ENCODE data around the gene FKRP. TPM values are rescaled to one million over a fixed set of nuclear protein-coding genes. Genes with fewer than 3 reads are reported as not detected.

Gene FKRP
- polyA plus RNA-seq, 4 donors, result 7.0 to 14.6 (median 8.8) TPM

GRCh38 chr19:46722004-46722380 lies 23.9 kb upstream of the FKRP start:
- Histone ChIP-seq H3K9me3 (ENCODE audit: control insufficient read depth in 2 of 2, insufficient read depth in 1 of 2, low read depth in 1 of 2, low read length in 1 of 2) (no peaks in the 10 kb centered on the region), H3K27ac (ENCODE audit: low read depth in 1 of 3, low read length in 2 of 3) (no peak overlapping the region), H3K27me3 (ENCODE audit: control insufficient read depth in 3 of 3, insufficient read depth in 3 of 3, low read length in 3 of 3) (no peaks in the 10 kb centered on the region), H3K4me3 (ENCODE audit: low read depth in 1 of 3, low read length in 3 of 3) (no peak overlapping the region), H3K36me3 (ENCODE audit: control insufficient read depth in 3 of 3, insufficient read depth in 2 of 3, low read depth in 1 of 3, low read length in 3 of 3) (peaks cover 16 to 90% (median 27%) of the 10 kb centered on the region in 3 donors), H3K4me1 (ENCODE audit: control insufficient read depth in 3 of 3, insufficient read depth in 2 of 3, low read depth in 1 of 3, low read length in 2 of 3) (peaks cover 0 to 11% (median 3%) of the 10 kb centered on the region in 3 donors)
- WGBS, 3 donors, result 84 to 85% (median 85%) methylated on average over 17 of the region's 17 CpGs
- DNase-seq (no peak), FAIRE-seq (no peak)

GRCh38 chr19:46722421-46723022 lies 23.3 kb upstream of the FKRP start:
- Histone ChIP-seq H3K27me3 (ENCODE audit: control insufficient read depth in 3 of 3, insufficient read depth in 3 of 3, low read length in 3 of 3) (no peaks in the 10 kb centered on the region), H3K4me1 (ENCODE audit: control insufficient read depth in 3 of 3, insufficient read depth in 2 of 3, low read depth in 1 of 3, low read length in 2 of 3) (peaks cover 0 to 8% (median 3%) of the 10 kb centered on the region in 3 donors), H3K27ac (ENCODE audit: low read depth in 1 of 3, low read length in 2 of 3) (no peak overlapping the region), H3K4me3 (ENCODE audit: low read depth in 1 of 3, low read length in 3 of 3) (no peak overlapping the region), H3K9me3 (ENCODE audit: control insufficient read depth in 2 of 2, insufficient read depth in 1 of 2, low read depth in 1 of 2, low read length in 1 of 2) (no peaks in the 10 kb centered on the region), H3K36me3 (ENCODE audit: control insufficient read depth in 3 of 3, insufficient read depth in 2 of 3, low read depth in 1 of 3, low read length in 3 of 3) (peaks cover 16 to 95% (median 32%) of the 10 kb centered on the region in 3 donors)
- WGBS, 3 donors, result 77 to 94% (median 81%) methylated on average over 20 to 25 of the region's 25 CpGs
- no peak for DNase-seq
- FAIRE-seq, result no peak

DNA sequence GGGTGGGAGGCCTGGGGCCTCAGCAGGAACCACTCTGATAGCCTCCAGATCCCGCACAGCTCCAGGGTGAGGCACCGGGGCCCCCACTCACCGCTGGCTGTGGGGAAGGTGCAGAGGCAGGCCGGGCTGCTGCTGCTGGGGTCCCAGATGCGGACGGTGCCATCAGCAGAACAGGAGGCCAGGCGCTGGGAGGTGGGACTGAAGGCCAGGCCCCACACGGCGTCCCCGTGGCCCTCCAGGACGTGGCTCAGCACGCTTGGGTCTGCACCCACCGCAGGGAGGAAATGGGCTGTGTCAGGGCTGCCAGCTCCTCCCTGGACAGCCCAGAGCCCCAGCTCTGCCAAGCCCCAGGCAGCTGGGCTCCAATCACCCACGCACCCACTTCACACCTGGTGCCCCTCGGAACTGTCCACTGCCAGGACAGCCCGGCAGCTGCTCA lies 22.8 kb upstream of the FKRP start:
- Histone ChIP-seq H3K27ac (ENCODE audit: low read depth in 1 of 3, low read length in 2 of 3) (no peak overlapping the region), H3K27me3 (ENCODE audit: control insufficient read depth in 3 of 3, insufficient read depth in 3 of 3, low read length in 3 of 3) (no peaks in the 10 kb centered on the region), H3K4me1 (ENCODE audit: control insufficient read depth in 3 of 3, insufficient read depth in 2 of 3, low read depth in 1 of 3, low read length in 2 of 3) (peaks cover 0 to 4% (median under 1%) of the 10 kb centered on the region in 3 donors), H3K36me3 (ENCODE audit: control insufficient read depth in 3 of 3, insufficient read depth in 2 of 3, low read depth in 1 of 3, low read length in 3 of 3) (peaks cover 16 to 98% (median 34%) of the 10 kb centered on the region in 3 donors), H3K9me3 (ENCODE audit: control insufficient read depth in 2 of 2, insufficient read depth in 1 of 2, low read depth in 1 of 2, low read length in 1 of 2) (no peaks in the 10 kb centered on the region), H3K4me3 (ENCODE audit: low read depth in 1 of 3, low read length in 3 of 3) (no peak overlapping the region)
- FAIRE-seq, result no peak
- DNase-seq, result no peak
- 74 to 95% (median 81%) methylated on average over 14 to 16 of the region's 16 CpGs for WGBS, 3 donors

DNA sequence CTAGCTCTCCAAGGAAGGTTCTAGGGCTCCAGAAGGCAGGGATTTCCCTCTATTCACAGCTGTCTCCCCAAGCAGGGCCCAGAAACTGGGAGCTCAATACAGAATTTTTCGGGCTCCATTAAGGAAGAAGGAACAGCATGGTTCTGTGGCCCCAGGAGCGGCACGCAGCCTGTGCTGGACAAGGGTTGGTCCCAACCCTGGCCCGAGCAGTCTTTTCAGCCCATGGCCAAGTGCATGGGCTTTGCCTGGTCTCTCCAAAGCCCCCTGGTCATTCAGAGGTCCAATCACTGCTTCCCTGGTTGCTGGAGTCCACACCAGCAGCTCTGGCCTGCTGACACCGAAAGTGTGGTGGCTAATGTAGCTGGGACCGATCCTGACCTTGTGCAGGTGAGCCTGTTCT lies 22.4 kb upstream of the FKRP start:
- Histone ChIP-seq H3K4me3 (ENCODE audit: low read depth in 1 of 3, low read length in 3 of 3) (no peak overlapping the region), H3K36me3 (ENCODE audit: control insufficient read depth in 3 of 3, insufficient read depth in 2 of 3, low read depth in 1 of 3, low read length in 3 of 3) (peaks cover 16 to 99% (median 35%) of the 10 kb centered on the region in 3 donors), H3K4me1 (ENCODE audit: control insufficient read depth in 3 of 3, insufficient read depth in 2 of 3, low read depth in 1 of 3, low read length in 2 of 3) (peaks cover 0 to 4% (median 0%) of the 10 kb centered on the region in 3 donors), H3K27me3 (ENCODE audit: control insufficient read depth in 3 of 3, insufficient read depth in 3 of 3, low read length in 3 of 3) (no peaks in the 10 kb centered on the region), H3K9me3 (ENCODE audit: control insufficient read depth in 2 of 2, insufficient read depth in 1 of 2, low read depth in 1 of 2, low read length in 1 of 2) (no peaks in the 10 kb centered on the region), H3K27ac (ENCODE audit: low read depth in 1 of 3, low read length in 2 of 3) (no peak overlapping the region)
- DNase-seq (no peak), FAIRE-seq (no peak)
- 93 to 96% (median 95%) methylated on average over 6 of the region's 6 CpGs for WGBS, 3 donors

DNA sequence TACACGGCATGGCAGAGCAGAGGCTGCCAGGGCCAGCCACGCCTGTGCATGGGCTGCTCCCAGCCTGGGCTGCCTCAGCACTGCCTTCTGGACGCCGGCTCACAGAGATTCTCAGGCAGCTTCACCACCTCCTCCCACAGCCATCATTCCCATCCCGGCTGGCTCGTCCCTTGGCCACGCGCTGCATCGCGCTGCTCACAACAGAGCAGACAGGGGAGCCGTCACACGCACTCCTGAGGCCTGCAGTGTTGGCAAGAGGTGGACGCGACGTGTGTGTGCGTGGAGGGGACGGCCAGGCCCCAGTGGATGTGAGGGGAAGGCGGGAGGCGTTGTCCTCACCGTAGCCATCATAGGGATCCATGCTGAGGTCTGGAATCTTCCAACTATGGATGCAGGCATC lies 21.4 kb upstream of the FKRP start:
- DNase-seq, result no peak
- peaks cover 21 to 99% (median 40%) of the 10 kb centered on the region in 3 donors for H3K36me3 ChIP-seq (ENCODE audit: control insufficient read depth in 3 of 3, insufficient read depth in 2 of 3, low read depth in 1 of 3, low read length in 3 of 3)

GRCh38 chr19:46725036-46725820 lies 20.6 kb upstream of the FKRP start:
- no peak overlapping the region for H3K27ac ChIP-seq (ENCODE audit: low read depth in 1 of 3, low read length in 2 of 3)
- H3K9me3 ChIP-seq (ENCODE audit: control insufficient read depth in 2 of 2, insufficient read depth in 1 of 2, low read depth in 1 of 2, low read length in 1 of 2), result no peaks in the 10 kb centered on the region
- 92 to 95% (median 95%) methylated on average over 26 of the region's 26 CpGs for WGBS, 3 donors
- no peak for DNase-seq
- peaks cover 20 to 99% (median 44%) of the 10 kb centered on the region in 3 donors for H3K36me3 ChIP-seq (ENCODE audit: control insufficient read depth in 3 of 3, insufficient read depth in 2 of 3, low read depth in 1 of 3, low read length in 3 of 3)
- peaks cover 0 to 4% (median 0%) of the 10 kb centered on the region in 3 donors for H3K4me1 ChIP-seq (ENCODE audit: control insufficient read depth in 3 of 3, insufficient read depth in 2 of 3, low read depth in 1 of 3, low read length in 2 of 3)
- no peak for FAIRE-seq
- H3K27me3 ChIP-seq (ENCODE audit: control insufficient read depth in 3 of 3, insufficient read depth in 3 of 3, low read length in 3 of 3), result no peaks in the 10 kb centered on the region
- H3K4me3 ChIP-seq (ENCODE audit: low read depth in 1 of 3, low read length in 3 of 3), result no peak overlapping the region

More for the DNA sequence above, 21.4 kb upstream of the FKRP start:
- no peaks in the 10 kb centered on the region for H3K27me3 ChIP-seq (ENCODE audit: control insufficient read depth in 3 of 3, insufficient read depth in 3 of 3, low read length in 3 of 3)
- no peak overlapping the region for H3K27ac ChIP-seq (ENCODE audit: low read depth in 1 of 3, low read length in 2 of 3)
- H3K9me3 ChIP-seq (ENCODE audit: control insufficient read depth in 2 of 2, insufficient read depth in 1 of 2, low read depth in 1 of 2, low read length in 1 of 2), result no peaks in the 10 kb centered on the region
- H3K4me3 ChIP-seq (ENCODE audit: low read depth in 1 of 3, low read length in 3 of 3), result no peak overlapping the region
- FAIRE-seq, result no peak
- peaks cover 0 to 4% (median 0%) of the 10 kb centered on the region in 3 donors for H3K4me1 ChIP-seq (ENCODE audit: control insufficient read depth in 3 of 3, insufficient read depth in 2 of 3, low read depth in 1 of 3, low read length in 2 of 3)
- 88 to 92% (median 88%) methylated on average over 19 to 20 of the region's 20 CpGs for WGBS, 3 donors

DNA sequence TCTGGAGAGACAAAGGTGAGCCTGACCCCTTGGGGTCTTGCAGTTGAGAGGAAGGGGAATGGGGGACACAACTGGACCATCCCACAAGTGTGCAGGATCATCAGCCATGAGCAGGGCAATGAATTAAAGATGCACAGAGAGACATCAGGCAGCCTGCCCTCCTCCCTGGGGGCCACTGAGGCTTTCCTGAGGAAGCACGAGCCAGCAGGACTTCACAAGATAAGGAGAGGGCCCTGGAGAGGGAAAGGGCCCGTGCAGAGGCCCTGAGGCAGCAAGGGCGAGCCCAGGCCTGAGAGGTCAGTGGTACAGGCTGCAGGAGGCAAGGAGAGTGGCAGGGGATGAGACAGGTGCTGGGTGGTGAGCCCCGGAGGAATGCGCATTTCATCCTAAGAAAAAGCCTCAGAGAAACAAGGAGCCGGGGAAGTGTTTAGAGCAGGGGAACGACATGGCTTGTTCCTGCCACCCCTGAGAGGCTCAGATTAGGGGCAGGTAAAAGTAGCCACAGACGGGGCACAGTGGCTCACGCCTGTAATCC lies 19.9 kb upstream of the FKRP start:
- no peak overlapping the region for H3K4me3 ChIP-seq (ENCODE audit: low read depth in 1 of 3, low read length in 3 of 3)
- DNase-seq (no peak), FAIRE-seq (no peak)
- 83 to 89% (median 86%) methylated on average over 9 of the region's 9 CpGs for WGBS, 3 donors
- peaks cover 0 to 4% (median 0%) of the 10 kb centered on the region in 3 donors for H3K4me1 ChIP-seq (ENCODE audit: control insufficient read depth in 3 of 3, insufficient read depth in 2 of 3, low read depth in 1 of 3, low read length in 2 of 3)
- H3K36me3 ChIP-seq (ENCODE audit: control insufficient read depth in 3 of 3, insufficient read depth in 2 of 3, low read depth in 1 of 3, low read length in 3 of 3), result peaks cover 21 to 99% (median 48%) of the 10 kb centered on the region in 3 donors
- H3K27me3 ChIP-seq (ENCODE audit: control insufficient read depth in 3 of 3, insufficient read depth in 3 of 3, low read length in 3 of 3), result no peaks in the 10 kb centered on the region
- no peak overlapping the region for H3K27ac ChIP-seq (ENCODE audit: low read depth in 1 of 3, low read length in 2 of 3)
- H3K9me3 ChIP-seq (ENCODE audit: control insufficient read depth in 2 of 2, insufficient read depth in 1 of 2, low read depth in 1 of 2, low read length in 1 of 2), result no peaks in the 10 kb centered on the region

DNA sequence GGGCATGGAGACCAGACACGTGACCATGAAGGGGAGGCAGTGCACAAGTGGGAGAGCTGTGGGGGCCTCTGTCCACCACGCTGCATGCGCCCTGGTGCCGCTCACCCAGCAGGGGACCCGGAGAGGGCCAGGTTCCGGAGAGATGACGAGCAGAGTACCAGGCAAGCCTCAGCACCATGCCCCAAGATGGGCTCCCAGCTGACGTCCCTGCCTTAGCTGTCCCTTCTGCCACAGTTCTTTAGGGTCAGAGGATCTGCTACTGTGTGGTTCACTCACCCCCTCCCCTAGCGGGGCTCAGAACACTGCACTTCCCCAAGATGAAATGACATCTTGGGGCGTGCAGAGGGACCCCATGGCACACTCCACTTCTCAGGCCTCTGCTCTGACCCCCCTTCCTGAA lies 19.3 kb upstream of the FKRP start:
- Histone ChIP-seq H3K9me3 (ENCODE audit: control insufficient read depth in 2 of 2, insufficient read depth in 1 of 2, low read depth in 1 of 2, low read length in 1 of 2) (no peaks in the 10 kb centered on the region), H3K27me3 (ENCODE audit: control insufficient read depth in 3 of 3, insufficient read depth in 3 of 3, low read length in 3 of 3) (no peaks in the 10 kb centered on the region), H3K36me3 (ENCODE audit: control insufficient read depth in 3 of 3, insufficient read depth in 2 of 3, low read depth in 1 of 3, low read length in 3 of 3) (peaks cover 20 to 99% (median 47%) of the 10 kb centered on the region in 3 donors), H3K4me3 (ENCODE audit: low read depth in 1 of 3, low read length in 3 of 3) (no peak overlapping the region), H3K27ac (ENCODE audit: low read depth in 1 of 3, low read length in 2 of 3) (no peak overlapping the region), H3K4me1 (ENCODE audit: control insufficient read depth in 3 of 3, insufficient read depth in 2 of 3, low read depth in 1 of 3, low read length in 2 of 3) (peaks cover 0 to 4% (median 0%) of the 10 kb centered on the region in 3 donors)
- FAIRE-seq (no peak), DNase-seq (no peak)
- 89 to 95% (median 92%) methylated on average over 9 to 10 of the region's 10 CpGs for WGBS, 3 donors
